Loucy (cell line): ENCODE results near the gene OR5D16.

Experiments used
- CTCF ChIP-seq: fragments of 200-600 bp; sonication (generic); conservative IDR thresholded peaks from 2 replicates; pipeline ENCODE4 v1.5.1; 2014; ENCODE audit warnings: mild to moderate bottlenecking, antibody characterized with exemption, low read length
- EZH2phosphoT487 ChIP-seq: fragments of 200-600 bp; IDR thresholded peaks from 2 replicates; pipeline ENCODE4 v1.6.1; 2018; ENCODE audit warnings: antibody characterized with exemption, mild to moderate bottlenecking, moderate library complexity, borderline replicate concordance

- no peak for TF ChIP-seq CTCF
- no peak for TF ChIP-seq EZH2phosphoT487
Measured at GRCh38 chr11:55854704-55855103, 16.2 kb downstream of the OR5D16 start.
